IMR-90 (cell line): ENCODE results near the gene ASXL1.

Experiments
- CEBPB ChIP-seq: IDR thresholded peaks from 2 replicates; pipeline ENCODE4 v1.6.1; 2012; ENCODE audit warnings: low read depth, low read length, improper control_type of control experiment
- CHD1 ChIP-seq: IDR thresholded peaks from 2 replicates; pipeline ENCODE4 v1.6.1; 2012; ENCODE audit warnings: low read depth, low read length, improper control_type of control experiment
- CTCF ChIP-seq: conservative IDR thresholded peaks from 2 replicates; pipeline ENCODE4 v1.5.1; 2012; ENCODE audit warnings: mild to moderate bottlenecking, low read depth, low read length, improper control_type of control experiment
- MAFK ChIP-seq: IDR thresholded peaks from 2 replicates; pipeline ENCODE4 v1.6.1; 2012; ENCODE audit warnings: low read depth, low read length, improper control_type of control experiment
- MXI1 ChIP-seq: IDR thresholded peaks from 2 replicates; pipeline ENCODE4 v1.6.1; 2012; ENCODE audit warnings: low read depth, mild to moderate bottlenecking, low read length, moderate library complexity, borderline replicate concordance
- NFE2L2 ChIP-seq: fragments of 150-350 bp; IDR thresholded peaks from 2 replicates; pipeline ENCODE4 v1.6.1; 2016; ENCODE audit warnings: low read depth, mild to moderate bottlenecking, low read length
- POLR2A ChIP-seq: IDR thresholded peaks from 2 replicates; pipeline ENCODE4 v1.6.1; 2012; ENCODE audit warnings: mild to moderate bottlenecking, low read depth, low read length
- RAD21 ChIP-seq: IDR thresholded peaks from 2 replicates; pipeline ENCODE4 v1.6.1; 2012; ENCODE audit warnings: low read length, improper control_type of control experiment
- RFX5 ChIP-seq: IDR thresholded peaks from 2 replicates; pipeline ENCODE4 v1.8.0; 2012; ENCODE audit warnings: low read depth, mild to moderate bottlenecking, low read length, moderate library complexity
- SMC3 ChIP-seq: fragments of 150-350 bp; IDR thresholded peaks from 2 replicates; pipeline ENCODE4 v1.6.1; 2016; ENCODE audit warnings: low read depth, mild to moderate bottlenecking, antibody characterized with exemption, low read length, moderate library complexity

GRCh38 chr20:32429343-32429742, 71.2 kb downstream of the ASXL1 start:
- no peak for TF ChIP-seq CTCF
- TF ChIP-seq POLR2A: no peak
- TF ChIP-seq NFE2L2: no peak
- no peak for TF ChIP-seq MXI1
- no peak for TF ChIP-seq RFX5
- no peak for TF ChIP-seq SMC3
- no peak for TF ChIP-seq CHD1
- no peak for TF ChIP-seq RAD21
- TF ChIP-seq CEBPB: no peak
- no peak for TF ChIP-seq MAFK
